PC-9 (cell line): ENCODE results near the gene MAMDC4.

ENCODE experiments used
- CTCF ChIP-seq: fragments of 200-600 bp; sonication (generic); conservative IDR thresholded peaks from 2 replicates; pipeline ENCODE4 v1.6.1; 2017; ENCODE audit warnings: mixed run types, antibody characterized with exemption, mild to moderate bottlenecking, moderate library complexity
- EZH2 ChIP-seq: fragments of 200-600 bp; sonication (generic); IDR thresholded peaks from 2 replicates; pipeline ENCODE4 v1.8.0; 2017; ENCODE audit warnings: antibody characterized with exemption, low read depth

GRCh38 chr9:136827794-136828473, 24.2 kb upstream of the MAMDC4 start:
- TF ChIP-seq CTCF (no peak), EZH2 (no peak)
